Measurements from ENCODE around the gene PSMA3. TPM values are rescaled to one million over a fixed set of nuclear protein-coding genes. Genes with fewer than 3 reads are reported as not detected.
A peak's percentile ranks its signal among the peaks of the same experiment; 100 is the strongest.

The PSMA3 gene
- total and polyA plus RNA-seq, 9 of the 15 experiments (the other 6 are each of a cell fraction or from before 2014, with no cell fraction given), result 129 to 786 (median 319) TPM

DNA sequence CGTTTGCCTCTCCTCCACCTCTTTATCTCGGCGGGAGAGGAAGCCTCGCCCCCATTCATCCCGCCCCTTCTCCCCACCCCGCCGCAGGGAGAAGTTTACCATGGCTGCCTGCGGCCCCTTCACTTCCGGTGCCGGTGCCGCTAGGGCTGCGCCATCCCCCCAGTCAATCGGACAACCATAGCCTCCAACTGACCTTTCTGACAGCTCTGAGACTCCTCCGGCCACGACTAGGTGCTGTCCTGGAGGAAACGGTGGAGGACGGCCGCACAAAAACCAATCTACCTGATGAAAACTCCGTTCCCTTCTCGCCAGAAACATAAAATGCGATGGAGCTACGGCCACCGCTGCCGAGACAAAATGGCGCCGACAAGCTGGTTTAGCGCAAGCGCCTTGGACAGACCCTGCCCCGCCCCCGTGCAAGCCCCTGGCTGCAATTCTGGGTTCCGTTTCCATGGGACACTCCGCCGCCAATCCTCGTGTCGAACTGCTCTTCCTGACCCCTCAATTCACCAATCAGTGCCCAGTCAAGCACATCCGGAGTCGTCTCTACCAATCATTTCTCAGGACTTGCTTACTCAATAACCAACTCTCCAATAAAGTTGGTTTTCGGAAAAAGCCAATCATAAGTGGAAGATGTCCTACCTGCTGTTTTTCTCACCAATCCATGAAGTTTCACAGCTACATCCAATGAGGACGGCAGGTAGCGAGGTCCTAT is 53.3 kb downstream of the PSMA3 start (continued):
- no peak for TF ChIP-seq EWSR1 (IDR thresholded peaks at IDR 0.05; ENCODE audit: borderline replicate concordance, low read depth, partially characterized antibody)
- peak; percentile 100 for TF ChIP-seq ZNF589 (CRISPR knock-in tag; IDR thresholded peaks at IDR 0.05; ENCODE audit: low read depth)
- TF ChIP-seq MCM7 (IDR thresholded peaks at IDR 0.05), result no peak
- TF ChIP-seq, protein P1, sequence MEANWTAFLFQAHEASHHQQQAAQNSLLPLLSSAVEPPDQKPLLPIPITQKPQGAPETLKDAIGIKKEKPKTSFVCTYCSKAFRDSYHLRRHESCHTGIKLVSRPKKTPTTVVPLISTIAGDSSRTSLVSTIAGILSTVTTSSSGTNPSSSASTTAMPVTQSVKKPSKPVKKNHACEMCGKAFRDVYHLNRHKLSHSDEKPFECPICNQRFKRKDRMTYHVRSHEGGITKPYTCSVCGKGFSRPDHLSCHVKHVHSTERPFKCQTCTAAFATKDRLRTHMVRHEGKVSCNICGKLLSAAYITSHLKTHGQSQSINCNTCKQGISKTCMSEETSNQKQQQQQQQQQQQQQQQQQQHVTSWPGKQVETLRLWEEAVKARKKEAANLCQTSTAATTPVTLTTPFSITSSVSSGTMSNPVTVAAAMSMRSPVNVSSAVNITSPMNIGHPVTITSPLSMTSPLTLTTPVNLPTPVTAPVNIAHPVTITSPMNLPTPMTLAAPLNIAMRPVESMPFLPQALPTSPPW (CRISPR knock-in tag; IDR thresholded peaks at IDR 0.05), result peak; percentile 90
- TF ChIP-seq, protein P2, sequence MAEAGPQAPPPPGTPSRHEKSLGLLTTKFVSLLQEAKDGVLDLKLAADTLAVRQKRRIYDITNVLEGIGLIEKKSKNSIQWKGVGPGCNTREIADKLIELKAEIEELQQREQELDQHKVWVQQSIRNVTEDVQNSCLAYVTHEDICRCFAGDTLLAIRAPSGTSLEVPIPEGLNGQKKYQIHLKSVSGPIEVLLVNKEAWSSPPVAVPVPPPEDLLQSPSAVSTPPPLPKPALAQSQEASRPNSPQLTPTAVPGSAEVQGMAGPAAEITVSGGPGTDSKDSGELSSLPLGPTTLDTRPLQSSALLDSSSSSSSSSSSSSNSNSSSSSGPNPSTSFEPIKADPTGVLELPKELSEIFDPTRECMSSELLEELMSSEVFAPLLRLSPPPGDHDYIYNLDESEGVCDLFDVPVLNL (CRISPR knock-in tag; IDR thresholded peaks at IDR 0.05; ENCODE audit: low read depth), result no peak
- TF ChIP-seq CBFB (CRISPR knock-in tag; IDR thresholded peaks at IDR 0.05), result no peak
- 0 out of 2 replicates have a peak, but pooled peaks have one; percentile 15 for TF ChIP-seq ESRRA (IDR thresholded peaks at IDR 0.05; ENCODE audit: borderline replicate concordance, low read depth)
- TF ChIP-seq EZH2 (IDR thresholded peaks at IDR 0.05; ENCODE audit: borderline replicate concordance, low read depth, low read length), result peak; percentile 100
- TF ChIP-seq TEAD1 (CRISPR knock-in tag; IDR thresholded peaks at IDR 0.05), result peak in 1 of 2 experiments; percentile 81; a peak in 1 of 4 replicates
- TF ChIP-seq ZNF121 (CRISPR knock-in tag; conservative IDR thresholded peaks at IDR 0.05), result no peak
- TF ChIP-seq ZSCAN29 (IDR thresholded peaks at IDR 0.05), result no peak
- TF ChIP-seq RBM17 (IDR thresholded peaks at IDR 0.05; ENCODE audit: borderline replicate concordance, low read depth, low read length), result no peak
- TF ChIP-seq ZNF134 (CRISPR knock-in tag; conservative IDR thresholded peaks at IDR 0.05), result 0 out of 2 replicates have a peak, but pooled peaks have one; percentile 47
- TF ChIP-seq, protein P3, sequence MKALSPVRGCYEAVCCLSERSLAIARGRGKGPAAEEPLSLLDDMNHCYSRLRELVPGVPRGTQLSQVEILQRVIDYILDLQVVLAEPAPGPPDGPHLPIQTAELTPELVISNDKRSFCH (CRISPR knock-in tag; IDR thresholded peaks at IDR 0.05), result no peak
- TF ChIP-seq, protein P3 (tag; IDR thresholded peaks at IDR 0.05), result no peak
- TF ChIP-seq CEBPB (tag; IDR thresholded peaks at IDR 0.05), result peak; percentile 93
- no peak for TF ChIP-seq ESRRB (CRISPR knock-in tag; IDR thresholded peaks at IDR 0.05; ENCODE audit: borderline replicate concordance)
- peak; percentile 54; the same call in 1 of the 2 replicates for TF ChIP-seq DIDO1 (tag; IDR thresholded peaks at IDR 0.05; ENCODE audit: low read depth)
- TF ChIP-seq ZNF263 (CRISPR knock-in tag; IDR thresholded peaks at IDR 0.05; ENCODE audit: borderline replicate concordance), result no peak
- peak; percentile 83; the same call in 1 of the 2 replicates for TF ChIP-seq KLF6 (CRISPR knock-in tag; IDR thresholded peaks at IDR 0.05; ENCODE audit: borderline replicate concordance)
- TF ChIP-seq GATAD2A (IDR thresholded peaks at IDR 0.05), result no peak

All from K562 (cell line).